Mesothelial cell of epicardium (in vitro differentiated cells): ENCODE measurements around the gene SYT9. TPM values are rescaled to one million over a fixed set of nuclear protein-coding genes. Genes with fewer than 3 reads are reported as not detected.

Experiments used
- DNase-seq, 2 experiments: peaks; one replicate each; pipeline ENCODE4 v3.0.0; 2021; ENCODE audit warnings: low spot score in 2 of 2; ENCODE audit not compliant: unreplicated experiment in 2 of 2
- H3K27ac Mint-ChIP-seq: 2 replicates; pipeline ENCODE4 v1.8.0; 2021; ENCODE audit warnings: mixed read lengths
- H3K27me3 Mint-ChIP-seq: 2 replicates; pipeline ENCODE4 v1.8.0; 2021; ENCODE audit warnings: low read depth, mixed read lengths
- H3K36me3 Mint-ChIP-seq: 2 replicates; pipeline ENCODE4 v1.8.0; 2021; ENCODE audit warnings: mixed read lengths
- H3K4me1 Mint-ChIP-seq: 2 replicates; pipeline ENCODE4 v1.8.0; 2021; ENCODE audit warnings: mixed read lengths
- H3K4me3 Mint-ChIP-seq: 2 replicates; pipeline ENCODE4 v1.8.0; 2021; ENCODE audit warnings: mild to moderate bottlenecking, moderate library complexity, mixed read lengths
- H3K9me3 Mint-ChIP-seq: 2 replicates; pipeline ENCODE4 v1.8.0; 2021; ENCODE audit warnings: mixed read lengths
- total RNA-seq: library from RNA; stranded (reverse); gene quantifications from 3 replicates; pipeline ENCODE4 v1.2.1, GENCODE V29; 2021
- TF ChIP-seq, protein P1 (sequence below): fragments of 200-600 bp; sonication (generic); IDR thresholded peaks from one replicate; pipeline ENCODE4 v1.5.0; 2021; ENCODE audit warnings: antibody characterized with exemption; ENCODE audit not compliant: unreplicated experiment

The SYT9 gene, protein sequence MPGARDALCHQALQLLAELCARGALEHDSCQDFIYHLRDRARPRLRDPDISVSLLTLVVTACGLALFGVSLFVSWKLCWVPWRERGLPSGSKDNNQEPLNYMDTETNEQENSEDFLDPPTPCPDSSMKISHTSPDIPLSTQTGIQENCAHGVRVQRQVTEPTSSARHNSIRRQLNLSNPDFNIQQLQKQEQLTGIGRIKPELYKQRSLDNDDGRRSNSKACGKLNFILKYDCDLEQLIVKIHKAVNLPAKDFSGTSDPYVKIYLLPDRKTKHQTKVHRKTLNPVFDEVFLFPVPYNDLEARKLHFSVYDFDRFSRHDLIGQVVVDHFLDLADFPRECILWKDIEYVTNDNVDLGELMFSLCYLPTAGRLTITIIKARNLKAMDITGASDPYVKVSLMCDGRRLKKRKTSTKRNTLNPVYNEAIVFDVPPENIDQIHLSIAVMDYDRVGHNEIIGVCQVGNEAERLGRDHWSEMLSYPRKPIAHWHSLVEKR
- total RNA-seq: 3.4 to 3.8 TPM (median 3.7 TPM) in 3 replicates

DNA sequence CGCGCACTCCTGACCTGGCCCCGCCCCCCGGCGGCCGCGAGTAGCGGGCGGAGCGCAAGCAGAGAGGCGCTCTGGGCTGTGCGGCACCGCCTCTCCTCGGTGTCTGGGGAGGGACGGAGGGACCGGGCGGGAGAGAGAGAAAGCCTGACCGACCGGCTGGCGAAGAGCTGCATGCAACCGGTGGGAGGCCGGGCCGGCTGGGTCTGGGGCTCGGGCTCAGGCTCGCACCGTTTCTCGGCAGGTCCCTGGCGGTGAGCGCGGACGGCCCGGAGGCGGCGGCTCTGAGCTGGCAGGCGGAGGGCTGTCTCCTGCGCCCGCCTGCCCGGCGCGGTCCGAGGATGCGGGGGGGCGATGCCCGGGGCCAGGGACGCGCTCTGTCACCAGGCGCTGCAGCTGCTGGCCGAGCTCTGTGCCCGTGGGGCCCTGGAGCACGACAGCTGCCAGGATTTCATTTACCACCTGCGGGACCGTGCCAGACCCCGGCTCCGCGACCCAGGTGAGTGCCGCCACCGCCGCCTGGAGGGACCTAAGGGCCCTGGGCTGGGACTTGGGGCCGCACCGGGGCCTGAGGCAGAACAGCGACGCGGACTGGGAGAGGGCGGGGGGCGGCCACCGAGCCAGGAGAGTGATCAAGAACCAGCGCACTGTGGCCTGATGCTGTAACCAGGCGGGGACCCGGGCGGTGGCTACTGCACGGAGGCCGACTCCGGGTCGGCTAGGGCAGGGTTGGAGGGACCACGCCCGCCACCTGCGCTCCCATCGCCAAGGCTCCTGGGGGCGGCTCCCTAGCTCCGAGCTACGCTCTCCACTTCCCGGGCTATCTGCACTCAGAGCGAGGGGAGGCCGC, at the start of gene SYT9:
Gene SYT9 (plus strand): TSS at position 69 of the 847 bp plus-strand sequence. CDS start 283 bp downstream, at position 352.
- Mint-ChIP-seq H3K27ac (no peak within 1 kb of the TSS), H3K27me3 (peaks cover 58% of the 10 kb centered on the region), H3K4me3 (peak within 1 kb of the TSS; percentile 84), H3K36me3 (no peaks in the 10 kb centered on the region), H3K4me1 (peaks cover 8% of the 10 kb centered on the region), H3K9me3 (peaks cover 14% of the 10 kb centered on the region)
- TF ChIP-seq, protein P1, sequence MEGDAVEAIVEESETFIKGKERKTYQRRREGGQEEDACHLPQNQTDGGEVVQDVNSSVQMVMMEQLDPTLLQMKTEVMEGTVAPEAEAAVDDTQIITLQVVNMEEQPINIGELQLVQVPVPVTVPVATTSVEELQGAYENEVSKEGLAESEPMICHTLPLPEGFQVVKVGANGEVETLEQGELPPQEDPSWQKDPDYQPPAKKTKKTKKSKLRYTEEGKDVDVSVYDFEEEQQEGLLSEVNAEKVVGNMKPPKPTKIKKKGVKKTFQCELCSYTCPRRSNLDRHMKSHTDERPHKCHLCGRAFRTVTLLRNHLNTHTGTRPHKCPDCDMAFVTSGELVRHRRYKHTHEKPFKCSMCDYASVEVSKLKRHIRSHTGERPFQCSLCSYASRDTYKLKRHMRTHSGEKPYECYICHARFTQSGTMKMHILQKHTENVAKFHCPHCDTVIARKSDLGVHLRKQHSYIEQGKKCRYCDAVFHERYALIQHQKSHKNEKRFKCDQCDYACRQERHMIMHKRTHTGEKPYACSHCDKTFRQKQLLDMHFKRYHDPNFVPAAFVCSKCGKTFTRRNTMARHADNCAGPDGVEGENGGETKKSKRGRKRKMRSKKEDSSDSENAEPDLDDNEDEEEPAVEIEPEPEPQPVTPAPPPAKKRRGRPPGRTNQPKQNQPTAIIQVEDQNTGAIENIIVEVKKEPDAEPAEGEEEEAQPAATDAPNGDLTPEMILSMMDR: no peak
- peak; percentile 44 to 75 for DNase-seq

DNA sequence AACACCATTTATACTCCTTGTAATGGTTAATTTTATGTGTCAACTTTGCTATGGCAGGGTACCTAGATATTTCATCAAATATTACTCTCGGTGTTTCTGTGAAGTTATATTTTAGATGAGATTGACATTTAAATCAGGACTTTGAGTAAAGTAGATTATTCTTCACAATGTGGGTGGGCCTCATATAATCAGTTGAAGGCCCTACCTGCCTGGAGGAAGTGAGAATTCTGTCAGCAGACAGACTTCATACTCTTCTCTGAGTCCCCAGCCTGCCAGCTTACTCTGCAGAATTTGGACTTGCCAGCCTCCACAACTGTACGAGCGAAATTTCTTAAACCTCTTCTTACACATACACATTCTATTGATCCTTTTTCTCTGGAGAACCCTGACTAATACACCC, 49.3 kb upstream of the SYT9 start:
- no peaks in the 10 kb centered on the region for H3K36me3 Mint-ChIP-seq
- H3K27me3 Mint-ChIP-seq: peaks cover 32% of the 10 kb centered on the region

DNA sequence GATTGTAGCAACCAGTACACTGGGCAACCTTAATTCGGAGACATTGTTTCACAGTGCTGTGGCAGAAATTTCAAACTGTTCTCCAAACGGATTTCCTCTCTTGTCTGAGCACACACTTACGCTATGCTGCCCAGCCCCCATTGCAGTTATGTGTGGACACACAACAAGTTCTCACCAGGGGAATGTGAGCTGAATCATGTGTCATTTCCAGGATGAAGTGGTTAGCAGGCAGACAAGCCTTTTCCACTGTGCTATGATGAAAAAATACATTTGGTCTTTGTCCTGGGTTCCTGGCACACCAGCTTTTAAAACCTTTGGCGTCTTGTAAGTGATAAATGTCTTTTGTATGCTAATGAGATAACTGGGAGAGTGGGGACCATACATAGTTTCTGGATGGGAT, 46.9 kb upstream of the SYT9 start:
- Mint-ChIP-seq H3K36me3 (no peaks in the 10 kb centered on the region), H3K9me3 (no peaks in the 10 kb centered on the region), H3K27me3 (peaks cover 25% of the 10 kb centered on the region), H3K4me3 (no peak overlapping the region), H3K27ac (no peak overlapping the region), H3K4me1 (peaks cover 2% of the 10 kb centered on the region)
- DNase-seq: no peak
- TF ChIP-seq, protein P1: no peak

More for the DNA sequence above, 49.3 kb upstream of the SYT9 start:
- Mint-ChIP-seq H3K4me1 (peaks cover 2% of the 10 kb centered on the region), H3K27ac (no peak overlapping the region), H3K4me3 (no peak overlapping the region), H3K9me3 (no peaks in the 10 kb centered on the region)
- DNase-seq: no peak
- TF ChIP-seq, protein P1: no peak

DNA sequence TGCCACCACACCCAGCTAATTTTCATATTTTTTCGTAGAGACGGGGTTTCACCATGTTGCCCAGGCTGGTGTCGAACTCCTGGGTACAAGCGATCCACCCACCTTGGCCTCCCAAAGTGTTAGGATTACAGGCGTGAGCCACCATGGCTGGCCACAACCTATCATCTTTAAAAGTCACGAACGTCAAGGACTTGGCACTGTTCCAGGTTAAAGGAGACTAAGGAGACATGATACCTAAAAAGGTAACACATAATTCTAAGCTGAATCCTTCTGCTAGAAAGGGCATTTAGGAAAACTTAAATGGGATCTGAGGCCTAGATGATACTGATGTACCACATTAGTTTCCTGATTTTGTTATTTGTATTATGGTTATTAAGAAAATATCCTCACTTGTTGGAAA, 43.3 kb upstream of the SYT9 start:
- TF ChIP-seq, protein P1: no peak
- H3K4me1 Mint-ChIP-seq: peaks cover 2% of the 10 kb centered on the region
- H3K4me3 Mint-ChIP-seq: no peak overlapping the region
- DNase-seq: no peak
- no peaks in the 10 kb centered on the region for H3K36me3 Mint-ChIP-seq
- H3K9me3 Mint-ChIP-seq: no peaks in the 10 kb centered on the region
- no peak overlapping the region for H3K27ac Mint-ChIP-seq
- H3K27me3 Mint-ChIP-seq: peaks cover 36% of the 10 kb centered on the region

- Mint-ChIP-seq H3K27ac (no peak overlapping the region), H3K4me1 (peaks cover 3% of the 10 kb centered on the region), H3K27me3 (peaks cover 83% of the 10 kb centered on the region), H3K9me3 (no peaks in the 10 kb centered on the region), H3K4me3 (no peak overlapping the region), H3K36me3 (no peaks in the 10 kb centered on the region)
- DNase-seq: no peak
- TF ChIP-seq, protein P1: no peak
Observed at GRCh38 chr11:7219491-7219890, 32.2 kb upstream of the SYT9 start.
